Spleen (tissue), 7 donors: ENCODE results near the gene GALNT18.

Experiments used
- CTCF ChIP-seq, 11 experiments: fragments of 200-600 bp in 7 of 11; fragments of 450-650 bp in 4 of 11; sonication (generic) in 4 of 11; IDR thresholded peaks in 8 of 11; conservative IDR thresholded peaks in 3 of 11; 1 replicate in 7 of 11; 2 replicates in 4 of 11; pipeline versions ENCODE4 v1.4.0 to v1.8.0; 2016 to 2021; ENCODE audit warnings: antibody characterized with exemption in 11 of 11, inconsistent platforms in 4 of 11, mild to moderate bottlenecking in 1 of 11
- POLR2A ChIP-seq, 3 donors: fragments of 450-650 bp; IDR thresholded peaks; one replicate each; pipeline ENCODE4 v1.5.1; 2017; ENCODE audit warnings: antibody characterized with exemption in 3 of 3, mild to moderate bottlenecking in 1 of 3
- donor health status: DM: no; HTN: no; CAD: no; lungs with moderate emphysema.
- donor health status: DM: no; HTN: no; CAD: no.
- donor health status: DM: no; HTN: no; CAD: no.

DNA sequence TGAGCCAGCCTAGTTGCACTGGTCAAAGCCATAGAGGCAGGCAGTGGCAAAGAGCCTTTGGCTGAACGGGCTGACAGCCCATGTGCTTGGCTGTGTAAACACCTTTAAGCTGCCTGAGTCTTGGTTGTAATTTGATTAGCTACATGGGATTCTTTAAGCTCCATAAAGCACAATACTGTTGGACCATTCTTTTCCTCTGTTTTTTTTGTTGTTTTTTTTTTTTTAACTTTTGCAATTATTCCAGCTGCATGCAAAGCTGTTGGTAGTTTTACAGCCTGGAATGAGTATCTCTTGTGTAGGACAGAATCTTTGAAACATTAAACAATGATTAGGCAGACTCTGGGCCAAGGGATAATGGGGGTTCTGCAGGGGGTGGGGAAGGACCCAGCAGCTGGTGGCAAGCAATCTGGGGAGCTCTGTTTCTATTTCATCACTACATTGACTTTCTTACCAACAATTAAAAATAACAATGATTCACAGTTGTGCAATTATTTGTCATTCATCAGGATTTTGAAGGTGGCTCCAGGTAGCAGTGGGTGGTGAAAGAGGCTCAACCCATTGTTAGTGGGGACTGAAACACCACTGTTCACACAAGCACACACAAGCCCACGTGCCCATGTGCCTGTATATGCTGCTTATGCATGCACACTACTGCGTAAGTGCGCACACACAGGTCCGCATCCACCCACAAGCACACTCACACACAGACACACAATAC, 199.2 kb downstream of the GALNT18 start:
- TF ChIP-seq POLR2A (IDR thresholded peaks at IDR 0.05) (no peak), CTCF (IDR thresholded peaks at IDR 0.05 in 8 of 11, conservative IDR thresholded peaks at IDR 0.05 in 3 of 11) (no peak)
